HG02588 (cell line): ENCODE data around the gene CAMK1D.

Experiments
- ATAC-seq: cut with Tn5 transposase; IDR thresholded peaks from one replicate; pipeline ENCODE4 v1.9.1; 2021; ENCODE audit warnings: mild to moderate bottlenecking, moderate library complexity; ENCODE audit not compliant: unreplicated experiment

CAMK1D gene

GRCh38 chr10:12587451-12587888 lies 238.1 kb downstream of the CAMK1D start:
- no peak for ATAC-seq

GRCh38 chr10:12588091-12588860 lies 238.9 kb downstream of the CAMK1D start:
- no peak for ATAC-seq

GRCh38 chr10:12589291-12589690 lies 239.9 kb downstream of the CAMK1D start:
- no peak for ATAC-seq

- ATAC-seq: no peak
These were observed 240.4 kb downstream of the CAMK1D start for GRCh38 chr10:12589791-12590190.

GRCh38 chr10:12590675-12591659 lies 241.6 kb downstream of the CAMK1D start:
- no peak for ATAC-seq

- no peak for ATAC-seq
These were observed 243.6 kb downstream of the CAMK1D start for GRCh38 chr10:12592967-12593366.

GRCh38 chr10:12594448-12594944 lies 245.1 kb downstream of the CAMK1D start:
- no peak for ATAC-seq

GRCh38 chr10:12595936-12596576 lies 246.7 kb downstream of the CAMK1D start:
- ATAC-seq: no peak

- ATAC-seq: no peak
These were observed 247.8 kb downstream of the CAMK1D start for GRCh38 chr10:12597176-12597575.

GRCh38 chr10:12597788-12598765 lies 248.7 kb downstream of the CAMK1D start:
- no peak for ATAC-seq

- ATAC-seq: no peak
These were observed 251.3 kb downstream of the CAMK1D start for GRCh38 chr10:12600652-12601051.

GRCh38 chr10:12602521-12602920 lies 253.2 kb downstream of the CAMK1D start:
- no peak for ATAC-seq

- ATAC-seq: no peak
These were observed 254.6 kb downstream of the CAMK1D start for GRCh38 chr10:12603766-12604470.

- ATAC-seq: peak; percentile 77
These were observed 256.4 kb downstream of the CAMK1D start for GRCh38 chr10:12605580-12606405.

GRCh38 chr10:12606461-12606860 lies 257.1 kb downstream of the CAMK1D start:
- ATAC-seq: no peak

- ATAC-seq: no peak
These were observed 259.4 kb downstream of the CAMK1D start for GRCh38 chr10:12608761-12609160.

- no peak for ATAC-seq
These were observed 260.1 kb downstream of the CAMK1D start for GRCh38 chr10:12609435-12609834.

- no peak for ATAC-seq
These were observed 263.8 kb downstream of the CAMK1D start for GRCh38 chr10:12613136-12613535.
